Panc1 (cell line): ENCODE data around the gene HSD17B2. TPM values are rescaled to one million over a fixed set of nuclear protein-coding genes. Genes with fewer than 3 reads are reported as not detected.

ENCODE experiments used
- ATAC-seq: fragments of 200-7000 bp; cut with Tn5 transposase; 2 replicates; pipeline ENCODE4 v1.9.1; 2020; ENCODE audit warnings: mild to moderate bottlenecking, moderate library complexity
- BruUV-seq: library from RNA; stranded (reverse); fragments of 400-500 nt; replicated peaks from 2 replicates; lab custom pipeline; 2021; lab: Mats Ljungman, UMichigan
- CTCF ChIA-PET: fragments of 300-600 bp; sonication (Branson Sonifier 250); formaldehyde crosslinking; loops from one replicate; lab custom pipeline; 2022; ENCODE audit warnings: antibody characterized with exemption; lab: Charles Lee
- POLR2A ChIA-PET: fragments of 300-600 bp; sonication (Branson Sonifier 250); formaldehyde crosslinking; loops from one replicate; lab custom pipeline; 2022; ENCODE audit warnings: antibody characterized with exemption; lab: Charles Lee
- DNase-seq: peaks from one replicate; pipeline ENCODE4 v3.0.0-alpha.2; 2010; ENCODE audit warnings: low read depth, low spot score
- H3K27ac ChIP-seq: 2 replicates; pipeline ENCODE4 v1.5.1; 2011; ENCODE audit warnings: mild to moderate bottlenecking, low read length, inconsistent platforms
- H3K27me3 ChIP-seq: fragments of 200-500 bp; sonication (Bioruptor generic); 2 replicates; pipeline ENCODE4 v1.6.0; 2014; ENCODE audit warnings: low read length, inconsistent platforms; ENCODE audit not compliant: control insufficient read depth, insufficient read depth
- H3K36me3 ChIP-seq: fragments of 200-500 bp; sonication (Bioruptor generic); 2 replicates; pipeline ENCODE4 v1.5.1; 2014; ENCODE audit warnings: inconsistent platforms, mild to moderate bottlenecking, low read length, moderate library complexity; ENCODE audit not compliant: control insufficient read depth, insufficient read depth
- H3K4me1 ChIP-seq: 2 replicates; pipeline ENCODE4 v1.5.1; 2011; ENCODE audit warnings: inconsistent platforms, mild to moderate bottlenecking, low read length, moderate library complexity; ENCODE audit not compliant: control insufficient read depth, insufficient read depth
- H3K4me3 ChIP-seq, 2 experiments: 2 replicates each; pipeline ENCODE4 v1.5.1; 2011 to 2012; ENCODE audit warnings: low read depth in 2 of 2, low read length in 2 of 2, mild to moderate bottlenecking in 2 of 2, inconsistent platforms in 1 of 2, moderate library complexity in 1 of 2
- H3K9me3 ChIP-seq: fragments of 200-500 bp; sonication (Bioruptor generic); 2 replicates; pipeline ENCODE4 v1.5.1; 2014; ENCODE audit warnings: low read depth, mild to moderate bottlenecking, inconsistent platforms, low read length, moderate library complexity; ENCODE audit not compliant: control insufficient read depth, insufficient read depth
- POLR2AphosphoS5 ChIP-seq: IDR thresholded peaks from 2 replicates; pipeline ENCODE4 v1.6.1; 2012; ENCODE audit warnings: mild to moderate bottlenecking, low read depth, low read length, moderate library complexity
- SIN3A ChIP-seq: IDR thresholded peaks from 2 replicates; pipeline ENCODE4 v1.6.1; 2012; ENCODE audit warnings: low read depth, mild to moderate bottlenecking, low read length, moderate library complexity, borderline replicate concordance; ENCODE audit not compliant: insufficient read depth
- TCF7L2 ChIP-seq: IDR thresholded peaks from 2 replicates; pipeline ENCODE4 v1.6.1; 2011; ENCODE audit warnings: mild to moderate bottlenecking, low read depth, low read length, inconsistent platforms
- in situ Hi-C: cut with HindIII; loops from 2 replicates; pipeline ENCODE4 v1.10.0; 2016; ENCODE audit warnings: low sequenced_read_pairs, low pct_unique_long_range_greater_than_20kb
- intact Hi-C: fragments of 100-400 bp; cut with micrococcal nuclease; formaldehyde crosslinking; loops from one replicate; pipeline ENCODE4 v1.10.0; 2022; ENCODE audit not compliant: unreplicated experiment
- total RNA-seq: library from RNA; stranded (reverse); gene quantifications from one replicate; pipeline ENCODE4 v1.2.1, GENCODE V29; 2021; ENCODE audit not compliant: unreplicated experiment
- TF ChIP-seq, protein P1 (sequence below), 2 experiments: IDR thresholded peaks; 2 replicates each; pipeline ENCODE4 v1.6.1; 2011 to 2012; ENCODE audit warnings: low read depth in 2 of 2, control low read depth in 1 of 2, low read length in 1 of 2, mild to moderate bottlenecking in 1 of 2, moderate library complexity in 1 of 2; ENCODE audit not compliant: insufficient read depth in 1 of 2
- TF ChIP-seq, protein P2 (sequence below): fragments of 450-650 bp; IDR thresholded peaks from 2 replicates; pipeline ENCODE4 v1.5.1; 2017; ENCODE audit warnings: mild to moderate bottlenecking

The HSD17B2 gene
- total RNA-seq, 1 experiment from 2014 or later: 0.41 TPM

DNA sequence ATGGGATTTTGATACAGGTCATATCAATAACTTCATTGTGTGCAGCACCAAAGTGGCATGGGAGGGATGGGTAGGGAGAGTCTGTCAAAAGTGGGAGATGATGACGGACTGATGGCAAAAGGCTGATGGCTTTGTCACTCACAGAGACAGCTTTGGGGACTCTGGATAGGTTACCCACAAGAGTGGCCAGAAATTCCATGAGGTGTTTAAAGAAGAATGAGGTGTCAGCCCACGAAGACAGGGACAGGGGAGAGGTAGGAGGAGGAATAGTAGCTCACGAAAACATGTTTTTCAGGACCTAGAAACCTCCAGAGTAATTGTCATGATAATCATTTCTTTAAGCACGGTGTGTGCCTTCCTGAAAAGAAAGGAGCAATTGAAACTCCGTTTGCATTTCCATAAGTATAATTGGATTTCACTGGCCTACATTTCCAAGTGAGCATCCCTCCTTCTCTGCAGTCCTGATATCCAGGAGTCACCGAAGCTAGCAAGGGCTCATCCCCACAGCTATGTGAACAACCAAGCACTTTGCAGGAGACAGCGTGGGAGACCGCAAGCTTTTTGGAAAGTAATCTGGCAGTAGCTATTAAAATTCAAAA lies 60.0 kb downstream of the HSD17B2 start:
- H3K4me3 ChIP-seq: no peak overlapping the region
- DNase-seq (no peak), ATAC-seq (no peak)
- H3K9me3 ChIP-seq: no peaks in the 10 kb centered on the region
- H3K4me1 ChIP-seq: no peaks in the 10 kb centered on the region
- H3K36me3 ChIP-seq: no peaks in the 10 kb centered on the region
- TF ChIP-seq, protein P1, sequence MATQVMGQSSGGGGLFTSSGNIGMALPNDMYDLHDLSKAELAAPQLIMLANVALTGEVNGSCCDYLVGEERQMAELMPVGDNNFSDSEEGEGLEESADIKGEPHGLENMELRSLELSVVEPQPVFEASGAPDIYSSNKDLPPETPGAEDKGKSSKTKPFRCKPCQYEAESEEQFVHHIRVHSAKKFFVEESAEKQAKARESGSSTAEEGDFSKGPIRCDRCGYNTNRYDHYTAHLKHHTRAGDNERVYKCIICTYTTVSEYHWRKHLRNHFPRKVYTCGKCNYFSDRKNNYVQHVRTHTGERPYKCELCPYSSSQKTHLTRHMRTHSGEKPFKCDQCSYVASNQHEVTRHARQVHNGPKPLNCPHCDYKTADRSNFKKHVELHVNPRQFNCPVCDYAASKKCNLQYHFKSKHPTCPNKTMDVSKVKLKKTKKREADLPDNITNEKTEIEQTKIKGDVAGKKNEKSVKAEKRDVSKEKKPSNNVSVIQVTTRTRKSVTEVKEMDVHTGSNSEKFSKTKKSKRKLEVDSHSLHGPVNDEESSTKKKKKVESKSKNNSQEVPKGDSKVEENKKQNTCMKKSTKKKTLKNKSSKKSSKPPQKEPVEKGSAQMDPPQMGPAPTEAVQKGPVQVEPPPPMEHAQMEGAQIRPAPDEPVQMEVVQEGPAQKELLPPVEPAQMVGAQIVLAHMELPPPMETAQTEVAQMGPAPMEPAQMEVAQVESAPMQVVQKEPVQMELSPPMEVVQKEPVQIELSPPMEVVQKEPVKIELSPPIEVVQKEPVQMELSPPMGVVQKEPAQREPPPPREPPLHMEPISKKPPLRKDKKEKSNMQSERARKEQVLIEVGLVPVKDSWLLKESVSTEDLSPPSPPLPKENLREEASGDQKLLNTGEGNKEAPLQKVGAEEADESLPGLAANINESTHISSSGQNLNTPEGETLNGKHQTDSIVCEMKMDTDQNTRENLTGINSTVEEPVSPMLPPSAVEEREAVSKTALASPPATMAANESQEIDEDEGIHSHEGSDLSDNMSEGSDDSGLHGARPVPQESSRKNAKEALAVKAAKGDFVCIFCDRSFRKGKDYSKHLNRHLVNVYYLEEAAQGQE (IDR thresholded peaks at IDR 0.05; ENCODE audit: insufficient read depth in 1 of 2, low read depth in 2 of 2, low read length in 1 of 2): no peak
- TF ChIP-seq, protein P2, sequence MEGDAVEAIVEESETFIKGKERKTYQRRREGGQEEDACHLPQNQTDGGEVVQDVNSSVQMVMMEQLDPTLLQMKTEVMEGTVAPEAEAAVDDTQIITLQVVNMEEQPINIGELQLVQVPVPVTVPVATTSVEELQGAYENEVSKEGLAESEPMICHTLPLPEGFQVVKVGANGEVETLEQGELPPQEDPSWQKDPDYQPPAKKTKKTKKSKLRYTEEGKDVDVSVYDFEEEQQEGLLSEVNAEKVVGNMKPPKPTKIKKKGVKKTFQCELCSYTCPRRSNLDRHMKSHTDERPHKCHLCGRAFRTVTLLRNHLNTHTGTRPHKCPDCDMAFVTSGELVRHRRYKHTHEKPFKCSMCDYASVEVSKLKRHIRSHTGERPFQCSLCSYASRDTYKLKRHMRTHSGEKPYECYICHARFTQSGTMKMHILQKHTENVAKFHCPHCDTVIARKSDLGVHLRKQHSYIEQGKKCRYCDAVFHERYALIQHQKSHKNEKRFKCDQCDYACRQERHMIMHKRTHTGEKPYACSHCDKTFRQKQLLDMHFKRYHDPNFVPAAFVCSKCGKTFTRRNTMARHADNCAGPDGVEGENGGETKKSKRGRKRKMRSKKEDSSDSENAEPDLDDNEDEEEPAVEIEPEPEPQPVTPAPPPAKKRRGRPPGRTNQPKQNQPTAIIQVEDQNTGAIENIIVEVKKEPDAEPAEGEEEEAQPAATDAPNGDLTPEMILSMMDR: no peak
- H3K27ac ChIP-seq: no peak overlapping the region
- intact Hi-C loops: no loop called here
- H3K27me3 ChIP-seq: no peaks in the 10 kb centered on the region
- ChIA-PET CTCF (no interaction called here), POLR2A (no interaction called here)
- in situ Hi-C loops: no loop called here
- BruUV-seq: no TSS peak

DNA sequence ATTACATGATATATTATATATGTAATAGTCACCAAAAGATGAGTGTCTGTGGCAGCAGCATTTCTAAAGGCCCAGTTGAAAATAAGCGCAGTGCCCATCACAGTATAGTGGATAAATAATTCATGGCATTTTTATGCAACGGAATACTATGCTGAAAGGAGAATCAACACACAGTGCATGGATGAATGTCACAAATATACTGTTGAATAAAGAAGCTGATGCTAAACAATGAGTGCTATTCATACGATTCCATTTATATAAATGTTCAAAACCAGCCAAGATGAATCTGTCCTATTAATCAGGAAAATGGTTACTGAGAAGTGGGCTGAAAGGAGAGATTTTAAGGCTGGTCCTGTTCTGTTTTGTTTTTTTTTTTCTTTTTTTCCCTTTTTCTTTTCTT lies 61.6 kb downstream of the HSD17B2 start:
- Histone ChIP-seq H3K36me3 (no peaks in the 10 kb centered on the region), H3K27me3 (no peaks in the 10 kb centered on the region), H3K27ac (no peak overlapping the region), H3K9me3 (no peaks in the 10 kb centered on the region), H3K4me3 (no peak overlapping the region), H3K4me1 (no peaks in the 10 kb centered on the region)
- DNase-seq: no peak
- no TSS peak for BruUV-seq
- TF ChIP-seq, protein P2: no peak
- TF ChIP-seq POLR2AphosphoS5 (no peak), SIN3A (no peak), TCF7L2 (no peak)
- TF ChIP-seq, protein P1 (IDR thresholded peaks at IDR 0.05; ENCODE audit: insufficient read depth in 1 of 2, low read depth in 2 of 2, low read length in 1 of 2): no peak
- intact Hi-C loops (no loop called here), in situ Hi-C loops (no loop called here)
- ChIA-PET CTCF (no interaction called here), POLR2A (no interaction called here)
- no peak for ATAC-seq
